Endothelial cell of umbilical vein (primary cell): ENCODE results near the gene PARD3B. TPM values are rescaled to one million over a fixed set of nuclear protein-coding genes. Genes with fewer than 3 reads are reported as not detected.

ENCODE experiments used
- BruUV-seq: library from RNA; stranded (reverse); fragments of 400-500 nt; replicated peaks from 2 replicates; lab custom pipeline; 2021; lab: Mats Ljungman, UMichigan
- CTCF ChIA-PET: fragments of 300-600, 350-600 bp; sonication (Branson Sonifier 250); formaldehyde crosslinking; loops from one replicate; lab custom pipeline; 2021; ENCODE audit warnings: antibody characterized with exemption, inconsistent platforms; lab: Charles Lee
- POLR2A ChIA-PET: fragments of 300-600, 350-600 bp; sonication (Branson Sonifier 250); formaldehyde crosslinking; loops from one replicate; lab custom pipeline; 2021; ENCODE audit warnings: antibody characterized with exemption, inconsistent platforms; lab: Charles Lee
- DNase-seq: peaks from one replicate; pipeline ENCODE4 v3.0.0-alpha.2; 2011; ENCODE audit warnings: low read depth, low spot score
- FAIRE-seq: peaks from 2 replicates; lab custom pipeline; 2011; peaks lifted over from hg19 to GRCh38; lab: Jason Lieb, UNC
- H2AFZ ChIP-seq: 2 replicates; pipeline ENCODE4 v1.6.0; 2012; ENCODE audit warnings: low read depth, low read length, control low read depth, inconsistent platforms
- H3K27ac ChIP-seq: 2 replicates; pipeline ENCODE4 v1.5.1; 2011; ENCODE audit warnings: low read depth, mild to moderate bottlenecking, control low read depth, low read length, moderate library complexity; ENCODE audit not compliant: insufficient read depth
- H3K27me3 ChIP-seq, 2 experiments: 2 replicates each; pipeline versions ENCODE4 v1.6.0 to v1.6.1; 2011; ENCODE audit warnings: low read length in 2 of 2, mixed read lengths in 1 of 2; ENCODE audit not compliant: control insufficient read depth in 2 of 2, insufficient read depth in 2 of 2
- H3K36me3 ChIP-seq, 2 experiments: 2 replicates in 1 of 2; 3 replicates in 1 of 2; pipeline ENCODE4 v1.5.1; 2011; ENCODE audit warnings: low read length in 2 of 2, mild to moderate bottlenecking in 1 of 2, moderate library complexity in 1 of 2; ENCODE audit not compliant: control insufficient read depth in 2 of 2, insufficient read depth in 2 of 2; ENCODE audit errors: extremely low read depth in 1 of 2
- H3K4me1 ChIP-seq: 3 replicates; pipeline ENCODE4 v1.5.1; 2011; ENCODE audit warnings: mild to moderate bottlenecking, low read length; ENCODE audit not compliant: control insufficient read depth, insufficient read depth; ENCODE audit errors: extremely low read depth
- H3K4me2 ChIP-seq: 2 replicates; pipeline ENCODE4 v1.6.1; 2011; ENCODE audit warnings: low read length, control low read depth, mixed read lengths; ENCODE audit not compliant: insufficient read depth
- H3K4me3 ChIP-seq, 3 experiments: fragments of 200-600 bp in 1 of 3; sonication (generic), shearing (Covaris generic) in 1 of 3; replicated peaks in 1 of 3; 2 replicates each; pipeline ENCODE4 v1.5.1; 2011 to 2016; ENCODE audit warnings: control low read depth in 3 of 3, low read length in 3 of 3, mild to moderate bottlenecking in 2 of 3, inconsistent platforms in 1 of 3, low read depth in 1 of 3, moderate library complexity in 1 of 3; ENCODE audit not compliant: insufficient read depth in 1 of 3
- H3K79me2 ChIP-seq: 2 replicates; pipeline ENCODE4 v1.6.0; 2012; ENCODE audit warnings: low read length, inconsistent platforms; ENCODE audit not compliant: control insufficient read depth, insufficient read depth
- H3K9ac ChIP-seq: replicated peaks from 2 replicates; pipeline ENCODE3; 2011; ENCODE audit warnings: low read length, control low read depth; ENCODE audit not compliant: insufficient read depth; ENCODE audit errors: extremely low read depth
- H3K9me1 ChIP-seq: replicated peaks from 3 replicates; pipeline ENCODE4 v1.6.0; 2011; ENCODE audit warnings: mild to moderate bottlenecking, low read length; ENCODE audit not compliant: control insufficient read depth, insufficient read depth; ENCODE audit errors: extremely low read depth
- H3K9me3 ChIP-seq: replicated peaks from 2 replicates; pipeline ENCODE4 v1.5.1; 2012; ENCODE audit warnings: low read length, inconsistent platforms; ENCODE audit not compliant: control insufficient read depth, insufficient read depth
- H4K20me1 ChIP-seq: replicated peaks from 2 replicates; pipeline ENCODE3; 2011; ENCODE audit warnings: mild to moderate bottlenecking, low read length; ENCODE audit not compliant: control insufficient read depth, insufficient read depth; ENCODE audit errors: extremely low read depth
- EZH2 ChIP-seq: IDR thresholded peaks from 2 replicates; pipeline ENCODE4 v1.6.1; 2012; ENCODE audit warnings: borderline replicate concordance, low read depth, mild to moderate bottlenecking, moderate library complexity, low read length, inconsistent platforms; ENCODE audit not compliant: severe bottlenecking
- FOS ChIP-seq: IDR thresholded peaks from 2 replicates; pipeline ENCODE4 v1.6.1; 2011; ENCODE audit warnings: mild to moderate bottlenecking, low read length, moderate library complexity, borderline replicate concordance; ENCODE audit not compliant: insufficient read depth
- GATA2 ChIP-seq: IDR thresholded peaks from 2 replicates; pipeline ENCODE4 v1.7.0; 2011; ENCODE audit warnings: low read depth, mild to moderate bottlenecking, moderate library complexity, mixed read lengths, low read length; ENCODE audit not compliant: insufficient read length, insufficient read depth
- JUN ChIP-seq: IDR thresholded peaks from 2 replicates; pipeline ENCODE4 v1.6.1; 2011; ENCODE audit warnings: borderline replicate concordance, low read depth; ENCODE audit not compliant: insufficient read length, insufficient read depth
- MYC ChIP-seq: IDR thresholded peaks from one replicate; pipeline ENCODE4 v1.6.1; 2011; ENCODE audit warnings: mild to moderate bottlenecking, low read depth, low read length
- POLR2A ChIP-seq: IDR thresholded peaks from 2 replicates; pipeline ENCODE4 v1.6.1; 2012; ENCODE audit warnings: low read depth, mild to moderate bottlenecking, control low read depth, low read length
- POLR2AphosphoS5 ChIP-seq: IDR thresholded peaks from 2 replicates; pipeline ENCODE4 v1.6.1; 2012; ENCODE audit warnings: low read depth, mild to moderate bottlenecking, control low read depth, low read length, moderate library complexity; ENCODE audit not compliant: insufficient read depth
- dilution Hi-C: fragments of 300-500 bp; cut with MboI; formaldehyde crosslinking; loops from one replicate; pipeline ENCODE4 v1.15.0; 2019; ENCODE audit warnings: low sequenced_read_pairs; ENCODE audit not compliant: extremely low pct_ligation_motif_present
- intact Hi-C: fragments of 100-400 bp; cut with micrococcal nuclease; formaldehyde crosslinking; loops from one replicate; pipeline ENCODE4 v1.10.0; 2022
- polyA plus RNA-seq, 4 experiments: library from polyadenylated mRNA; depleted of rRNA in 3 of 4; stranded (reverse) in 3 of 4; unstranded in 1 of 4; fragments of >200 nt; gene quantifications; 2 replicates each; pipeline versions ENCODE4 v1.2.1 to v1.2.3, GENCODE V29; 2011 to 2012; ENCODE audit warnings: missing spikeins in 1 of 4
- total RNA-seq: library from RNA; stranded (reverse); gene quantifications from 2 replicates; pipeline ENCODE4 v1.2.3, GENCODE V29; 2021
- TF ChIP-seq, protein P1 (sequence below): IDR thresholded peaks from 2 replicates; pipeline ENCODE4 v1.6.1; 2011; ENCODE audit not compliant: insufficient read depth, insufficient read length
- TF ChIP-seq, protein P2 (sequence below), 2 donors: IDR thresholded peaks; 1 replicate in 1 of 2; 2 replicates in 1 of 2; pipeline ENCODE4 v1.5.1; 2011; ENCODE audit warnings: low read length in 2 of 2, mild to moderate bottlenecking in 2 of 2, moderate library complexity in 2 of 2, control low read depth in 1 of 2, inconsistent platforms in 1 of 2, low read depth in 1 of 2; ENCODE audit not compliant: insufficient read depth in 1 of 2; ENCODE audit errors: extremely low read depth in 1 of 2

Gene PARD3B
- total and polyA plus RNA-seq, 2 donors (not counting 3 experiments of a cell fraction or from before 2014, with no cell fraction given) = 2.2 to 30.9 TPM

DNA sequence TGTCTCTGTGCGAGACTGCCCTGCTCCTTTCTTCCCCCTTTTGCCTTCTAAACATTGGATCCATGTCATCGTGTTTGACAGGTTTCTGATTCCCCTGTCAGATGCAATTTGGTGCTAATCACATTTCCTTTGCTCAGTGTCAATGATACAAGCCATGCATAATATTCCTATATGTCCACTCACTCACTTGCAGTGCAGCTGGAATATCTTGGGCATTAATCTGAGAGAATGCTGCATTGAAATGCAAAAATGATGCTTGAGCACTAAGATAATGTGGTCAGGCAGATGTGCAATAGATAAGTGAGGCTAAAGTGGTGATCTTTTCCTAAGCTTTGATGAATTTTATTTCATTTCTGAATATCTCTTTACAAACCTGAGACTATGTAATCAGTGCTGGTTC lies 375.5 kb downstream of the PARD3B start:
- H3K9me1 ChIP-seq = no peaks in the 10 kb centered on the region
- no peaks in the 10 kb centered on the region for H3K27me3 ChIP-seq
- BruUV-seq = no TSS peak
- H3K4me1 ChIP-seq = no peaks in the 10 kb centered on the region
- no peak for TF ChIP-seq FOS
- TF ChIP-seq JUN = no peak
- TF ChIP-seq POLR2A = no peak
- TF ChIP-seq, protein P1, sequence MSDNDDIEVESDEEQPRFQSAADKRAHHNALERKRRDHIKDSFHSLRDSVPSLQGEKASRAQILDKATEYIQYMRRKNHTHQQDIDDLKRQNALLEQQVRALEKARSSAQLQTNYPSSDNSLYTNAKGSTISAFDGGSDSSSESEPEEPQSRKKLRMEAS = no peak
- TF ChIP-seq, protein P2, sequence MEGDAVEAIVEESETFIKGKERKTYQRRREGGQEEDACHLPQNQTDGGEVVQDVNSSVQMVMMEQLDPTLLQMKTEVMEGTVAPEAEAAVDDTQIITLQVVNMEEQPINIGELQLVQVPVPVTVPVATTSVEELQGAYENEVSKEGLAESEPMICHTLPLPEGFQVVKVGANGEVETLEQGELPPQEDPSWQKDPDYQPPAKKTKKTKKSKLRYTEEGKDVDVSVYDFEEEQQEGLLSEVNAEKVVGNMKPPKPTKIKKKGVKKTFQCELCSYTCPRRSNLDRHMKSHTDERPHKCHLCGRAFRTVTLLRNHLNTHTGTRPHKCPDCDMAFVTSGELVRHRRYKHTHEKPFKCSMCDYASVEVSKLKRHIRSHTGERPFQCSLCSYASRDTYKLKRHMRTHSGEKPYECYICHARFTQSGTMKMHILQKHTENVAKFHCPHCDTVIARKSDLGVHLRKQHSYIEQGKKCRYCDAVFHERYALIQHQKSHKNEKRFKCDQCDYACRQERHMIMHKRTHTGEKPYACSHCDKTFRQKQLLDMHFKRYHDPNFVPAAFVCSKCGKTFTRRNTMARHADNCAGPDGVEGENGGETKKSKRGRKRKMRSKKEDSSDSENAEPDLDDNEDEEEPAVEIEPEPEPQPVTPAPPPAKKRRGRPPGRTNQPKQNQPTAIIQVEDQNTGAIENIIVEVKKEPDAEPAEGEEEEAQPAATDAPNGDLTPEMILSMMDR (IDR thresholded peaks at IDR 0.05; ENCODE audit: extremely low read depth in 1 of 2, insufficient read depth in 1 of 2, low read depth in 1 of 2, low read length in 2 of 2) = no peak
- no peak for TF ChIP-seq GATA2
- TF ChIP-seq MYC = no peak
- no peak for TF ChIP-seq EZH2
- TF ChIP-seq POLR2AphosphoS5 = no peak
- FAIRE-seq (no peak), DNase-seq (no peak)
- dilution Hi-C loops (no loop called here), intact Hi-C loops (no loop called here)
- H4K20me1 ChIP-seq = no peaks in the 10 kb centered on the region
- no peaks in the 10 kb centered on the region for H3K9me3 ChIP-seq
- H3K4me3 ChIP-seq = no peak overlapping the region
- no peaks in the 10 kb centered on the region for H3K79me2 ChIP-seq
- POLR2A ChIA-PET = no interaction called here
- H2AFZ ChIP-seq = no peak overlapping the region
- CTCF ChIA-PET = no interaction called here
- H3K27ac ChIP-seq = no peak overlapping the region
- no peak overlapping the region for H3K4me2 ChIP-seq
- no peaks in the 10 kb centered on the region for H3K36me3 ChIP-seq
- H3K9ac ChIP-seq = no peak overlapping the region
